Measurements from ENCODE around the gene ERP44.

The ERP44 gene

GRCh38 chr9:100020121-100020795, 78.5 kb downstream of the ERP44 start:
- in situ Hi-C loops (cut with MboI; ENCODE audit: low sequenced_read_pairs, unreplicated experiment): loop anchor here (25.0 kb wide), 1 partner anchor 758 kb away; no protein-coding TSS in a partner anchor
- TF ChIP-seq CTCF (IDR thresholded peaks at IDR 0.05; ENCODE audit: borderline replicate concordance, control extremely low read depth, extremely low read depth, insufficient read depth, missing control alignments): no peak
- DNase-seq (ENCODE audit: low spot score): no peak

GRCh38 chr9:100019541-100019940, 79.3 kb downstream of the ERP44 start:
- in situ Hi-C loops (cut with MboI; ENCODE audit: low sequenced_read_pairs, unreplicated experiment): loop anchor here (10.0 to 25.0 kb wide), 2 partner anchors 757 to 835 kb away; no protein-coding TSS in a partner anchor
- TF ChIP-seq CTCF (IDR thresholded peaks at IDR 0.05; ENCODE audit: borderline replicate concordance, control extremely low read depth, extremely low read depth, insufficient read depth, missing control alignments): no peak

GRCh38 chr9:100014846-100015245, 84.0 kb downstream of the ERP44 start:
- in situ Hi-C loops (cut with MboI; ENCODE audit: low sequenced_read_pairs, unreplicated experiment): loop anchor here (10.0 to 25.0 kb wide), 2 partner anchors 753 to 830 kb away; no protein-coding TSS in a partner anchor
- DNase-seq (ENCODE audit: low spot score): no peak
- no peak for TF ChIP-seq CTCF (IDR thresholded peaks at IDR 0.05; ENCODE audit: borderline replicate concordance, control extremely low read depth, extremely low read depth, insufficient read depth, missing control alignments)

More at GRCh38 chr9:100019541-100019940, 79.3 kb downstream of the ERP44 start:
- no peak for DNase-seq (ENCODE audit: low spot score)

- in situ Hi-C loops (cut with MboI; ENCODE audit: low sequenced_read_pairs, unreplicated experiment): loop anchor here (10.0 to 25.0 kb wide), 2 partner anchors 751 to 829 kb away; no protein-coding TSS in a partner anchor
- no peak for DNase-seq (ENCODE audit: low spot score)
- TF ChIP-seq CTCF (IDR thresholded peaks at IDR 0.05; ENCODE audit: borderline replicate concordance, control extremely low read depth, extremely low read depth, insufficient read depth, missing control alignments): no peak
Observed at GRCh38 chr9:100013573-100013972, 85.2 kb downstream of the ERP44 start.

GRCh38 chr9:100012279-100012678, 86.5 kb downstream of the ERP44 start:
- DNase-seq (ENCODE audit: low spot score): no peak
- no peak for TF ChIP-seq CTCF (IDR thresholded peaks at IDR 0.05; ENCODE audit: borderline replicate concordance, control extremely low read depth, extremely low read depth, insufficient read depth, missing control alignments)
- in situ Hi-C loops (cut with MboI; ENCODE audit: low sequenced_read_pairs, unreplicated experiment): loop anchor here (10.0 to 25.0 kb wide), 2 partner anchors 750 to 827 kb away; no protein-coding TSS in a partner anchor

- TF ChIP-seq CTCF (IDR thresholded peaks at IDR 0.05; ENCODE audit: borderline replicate concordance, control extremely low read depth, extremely low read depth, insufficient read depth, missing control alignments): peak; percentile 27
- in situ Hi-C loops (cut with MboI; ENCODE audit: low sequenced_read_pairs, unreplicated experiment): loop anchor here (10.0 to 25.0 kb wide), 2 partner anchors 749 to 826 kb away; no protein-coding TSS in a partner anchor
- peak; percentile 51 for DNase-seq (ENCODE audit: low spot score)
Observed at GRCh38 chr9:100011062-100011681, 87.6 kb downstream of the ERP44 start.
